Measurements from ENCODE around the gene UFSP1.
"Not testable (repeated sequence)": the region's sequence is repeated elsewhere in the genome, so short reads cannot be mapped to it uniquely, and the experiment has no call there.

Gene UFSP1

GRCh38 chr7:100888988-100889750 is at the start of gene UFSP1:
UFSP1 (minus strand) TSS chr7:100889715; CDS start chr7:100889271, 444 bp downstream.
- peak; percentile 45 for DNase-seq

GRCh38 chr7:100936167-100936566 is 46.7 kb upstream of the UFSP1 start:
- DNase-seq: not testable (repeated sequence)

GRCh38 chr7:100935381-100935780 is 45.9 kb upstream of the UFSP1 start:
- not testable (repeated sequence) for DNase-seq

GRCh38 chr7:100933734-100934133 is 44.2 kb upstream of the UFSP1 start:
- no peak for DNase-seq

GRCh38 chr7:100929808-100930174 is 40.3 kb upstream of the UFSP1 start:
- DNase-seq: no peak

GRCh38 chr7:100923616-100924015 is 34.1 kb upstream of the UFSP1 start:
- DNase-seq: not testable (repeated sequence)

- no peak for DNase-seq
Observed at GRCh38 chr7:100921039-100921438, 31.5 kb upstream of the UFSP1 start.

GRCh38 chr7:100919779-100920437 is 30.4 kb upstream of the UFSP1 start:
- not testable (repeated sequence) for DNase-seq

- DNase-seq: not testable (repeated sequence)
Observed at GRCh38 chr7:100919335-100919734, 29.8 kb upstream of the UFSP1 start.

- DNase-seq: no peak
Observed at GRCh38 chr7:100914879-100915447, 25.4 kb upstream of the UFSP1 start.

- DNase-seq: no peak
Observed at GRCh38 chr7:100914208-100914878, 24.8 kb upstream of the UFSP1 start.

GRCh38 chr7:100911484-100911883 is 22.0 kb upstream of the UFSP1 start:
- DNase-seq: no peak

- DNase-seq: not testable (repeated sequence)
Observed at GRCh38 chr7:100910443-100910842, 20.9 kb upstream of the UFSP1 start.

- DNase-seq: no peak
Observed at GRCh38 chr7:100908512-100908911, 19.0 kb upstream of the UFSP1 start.

GRCh38 chr7:100902638-100903037 is 13.1 kb upstream of the UFSP1 start:
- DNase-seq: no peak

GRCh38 chr7:100901921-100902332 is 12.4 kb upstream of the UFSP1 start:
- DNase-seq: peak; percentile 65

GRCh38 chr7:100900978-100901377 is 11.5 kb upstream of the UFSP1 start:
- no peak for DNase-seq

GRCh38 chr7:100899432-100899831 is 9.9 kb upstream of the UFSP1 start:
- no peak for DNase-seq

GRCh38 chr7:100897772-100898454 is 8.4 kb upstream of the UFSP1 start:
- DNase-seq: peak; percentile 26

- DNase-seq: peak; percentile 58
Observed at GRCh38 chr7:100896732-100897608, 7.5 kb upstream of the UFSP1 start.

GRCh38 chr7:100895956-100896731 is 6.6 kb upstream of the UFSP1 start:
- peak; percentile 54 for DNase-seq

Data from NCI-H69 (cell line).